Activated T-cell treated with anti-CD3 and anti-CD28 coated beads, Interleukin-2, amount 50 U/mL, for 24 hours (primary cell): ENCODE data around the gene NAA15.
"Not testable (repeated sequence)": the region's sequence is repeated elsewhere in the genome, so short reads cannot be mapped to it uniquely, and the experiment has no call there.

Experiments
- DNase-seq: peaks from one replicate; pipeline ENCODE4 v3.0.0-alpha.2; 2020
- H3K27ac Mint-ChIP-seq: 2 replicates; pipeline ENCODE4 v1.8.0; 2020; ENCODE audit warnings: mild to moderate bottlenecking, mixed read lengths
- H3K27me3 Mint-ChIP-seq: 2 replicates; pipeline ENCODE4 v1.8.0; 2020; ENCODE audit warnings: mixed read lengths
- H3K36me3 Mint-ChIP-seq: 2 replicates; pipeline ENCODE4 v1.8.0; 2020; ENCODE audit warnings: low read depth, mixed read lengths
- H3K4me1 Mint-ChIP-seq: 2 replicates; pipeline ENCODE4 v1.8.0; 2020; ENCODE audit warnings: low read depth, mixed read lengths
- H3K4me3 Mint-ChIP-seq: 2 replicates; pipeline ENCODE4 v1.8.0; 2020; ENCODE audit warnings: mild to moderate bottlenecking, moderate library complexity, mixed read lengths
- H3K9me3 Mint-ChIP-seq: 2 replicates; pipeline ENCODE4 v1.8.0; 2020; ENCODE audit warnings: mixed read lengths

The NAA15 gene

DNA sequence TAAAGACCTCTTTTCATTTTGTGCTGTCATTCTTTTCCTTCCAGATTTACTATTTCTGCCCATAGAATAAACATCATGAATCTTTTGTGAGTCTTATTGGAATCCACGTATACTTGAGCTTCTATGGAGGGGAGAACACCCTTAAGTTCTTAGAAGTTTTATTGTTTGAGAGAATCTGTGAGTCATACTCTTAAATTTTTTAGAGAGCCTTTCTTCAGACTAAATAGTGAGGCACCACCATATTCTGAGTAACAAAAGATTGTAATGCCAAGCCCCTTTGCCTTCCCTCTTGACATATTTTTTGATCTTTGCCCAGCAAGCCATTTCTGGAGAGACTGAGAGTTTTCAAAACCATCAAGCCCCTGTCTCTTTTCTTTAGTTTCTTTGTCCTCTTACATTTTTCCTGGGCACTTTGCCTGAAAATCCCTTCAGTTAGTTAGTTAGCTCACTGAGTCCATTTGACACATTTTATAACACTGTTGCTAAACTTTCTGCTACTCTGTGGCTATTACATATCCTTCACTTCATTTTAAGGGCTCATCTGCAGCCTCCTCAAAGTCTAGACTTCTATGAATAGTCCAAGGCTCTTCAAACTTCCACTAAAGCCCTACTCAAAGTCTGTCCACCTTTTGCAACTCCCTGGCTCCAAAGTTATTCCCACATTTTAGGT, 66.3 kb downstream of the NAA15 start:
- Mint-ChIP-seq H3K4me3 (no peak overlapping the region), H3K27me3 (no peaks in the 10 kb centered on the region), H3K27ac (peak overlapping the region; percentile 79), H3K9me3 (no peaks in the 10 kb centered on the region), H3K4me1 (peaks cover 13% of the 10 kb centered on the region), H3K36me3 (peaks cover 87% of the 10 kb centered on the region)
- DNase-seq, result no peak

DNA sequence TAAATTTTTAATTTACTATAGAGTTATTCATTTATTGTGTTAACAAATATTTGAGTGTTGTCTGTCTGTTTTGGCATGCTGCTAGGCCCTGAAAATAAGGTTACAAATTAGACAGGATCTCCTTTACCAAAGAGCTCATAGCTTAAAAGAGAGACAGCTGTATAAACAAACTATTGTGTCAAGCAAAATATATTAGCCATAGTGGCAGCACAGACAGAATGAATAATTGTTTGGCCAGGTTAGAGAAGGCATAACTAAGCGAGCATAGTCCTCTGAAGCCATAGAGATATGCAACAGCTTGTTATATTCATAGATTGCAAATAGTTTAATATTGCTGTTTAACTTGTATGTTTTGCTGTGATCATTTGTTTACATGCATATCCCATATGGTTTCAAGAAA, 67.7 kb downstream of the NAA15 start:
- no peak for DNase-seq
- Mint-ChIP-seq H3K36me3 (peaks cover 86% of the 10 kb centered on the region), H3K9me3 (no peaks in the 10 kb centered on the region), H3K4me3 (no peak overlapping the region), H3K27ac (no peak overlapping the region), H3K27me3 (no peaks in the 10 kb centered on the region), H3K4me1 (peaks cover 11% of the 10 kb centered on the region)

DNA sequence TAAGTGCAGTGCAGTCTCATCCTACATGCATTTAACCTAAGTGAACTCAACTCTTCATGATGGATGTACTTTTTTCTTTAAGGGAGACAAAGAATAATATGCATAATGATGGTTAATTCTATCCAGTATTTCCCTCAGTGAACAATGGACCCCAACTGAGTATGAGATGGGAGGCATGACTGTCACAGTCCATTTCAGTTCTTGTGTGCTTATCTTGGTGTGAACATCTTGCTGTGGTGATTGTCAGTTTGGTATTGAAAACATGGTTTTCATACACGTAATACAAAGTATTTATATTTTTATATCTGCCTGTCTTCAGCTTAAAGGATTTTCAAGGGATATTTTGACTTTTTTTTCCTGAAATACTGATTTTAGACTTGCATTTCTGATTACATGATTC, 72.9 kb downstream of the NAA15 start:
- Mint-ChIP-seq H3K4me3 (no peak overlapping the region), H3K36me3 (peaks cover 93% of the 10 kb centered on the region)

DNA sequence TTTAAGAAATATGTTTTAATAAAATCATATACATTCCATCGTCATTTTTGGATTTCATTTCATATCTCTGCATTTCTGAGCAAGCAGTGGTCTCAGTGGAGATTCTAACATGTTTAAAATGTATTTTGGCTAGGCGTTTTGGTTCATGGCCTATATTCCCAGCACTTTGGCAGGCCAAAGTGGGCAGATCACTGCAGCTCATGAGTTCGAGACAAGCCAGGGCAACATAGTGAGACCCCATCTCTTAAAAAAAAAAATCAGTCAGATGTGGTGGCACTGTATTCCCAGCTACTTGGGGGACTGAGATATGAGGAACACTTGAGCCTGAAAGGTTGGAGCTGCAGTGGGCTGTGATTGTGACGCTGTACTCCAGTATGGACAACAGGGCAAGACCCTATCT, 85.1 kb downstream of the NAA15 start:
- H3K36me3 Mint-ChIP-seq, result peaks cover 96% of the 10 kb centered on the region
- H3K27ac Mint-ChIP-seq, result peak overlapping the region; percentile 8

More for the DNA sequence above, 72.9 kb downstream of the NAA15 start:
- no peaks in the 10 kb centered on the region for H3K9me3 Mint-ChIP-seq
- no peaks in the 10 kb centered on the region for H3K4me1 Mint-ChIP-seq
- no peak overlapping the region for H3K27ac Mint-ChIP-seq
- no peak for DNase-seq
- no peaks in the 10 kb centered on the region for H3K27me3 Mint-ChIP-seq

DNA sequence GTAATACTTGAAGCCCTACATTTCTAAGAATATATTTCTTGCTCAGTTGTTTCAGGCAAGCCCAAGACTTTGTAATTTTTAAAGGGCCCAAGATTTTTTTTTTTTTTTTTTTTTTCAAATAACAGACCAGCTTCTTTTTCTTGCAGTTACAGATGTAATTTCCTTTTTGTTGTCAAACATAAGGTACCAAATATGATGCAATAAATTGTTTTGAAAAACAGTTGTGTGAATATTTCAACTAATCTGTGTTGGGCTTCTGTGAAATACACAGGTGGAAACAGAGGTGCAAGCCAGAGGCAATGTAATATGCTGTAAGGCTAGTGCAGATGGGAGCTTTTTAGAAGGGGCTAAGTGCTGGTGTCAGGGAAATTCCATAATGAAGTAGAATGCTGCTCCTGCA, 87.8 kb downstream of the NAA15 start:
- H3K27me3 Mint-ChIP-seq, result no peaks in the 10 kb centered on the region
- H3K27ac Mint-ChIP-seq, result peak overlapping the region; percentile 37
- no peaks in the 10 kb centered on the region for H3K9me3 Mint-ChIP-seq
- H3K36me3 Mint-ChIP-seq, result peaks cover 96% of the 10 kb centered on the region
- no peaks in the 10 kb centered on the region for H3K4me1 Mint-ChIP-seq
- no peak for DNase-seq
- no peak overlapping the region for H3K4me3 Mint-ChIP-seq

More for the DNA sequence above, 85.1 kb downstream of the NAA15 start:
- Mint-ChIP-seq H3K4me1 (no peaks in the 10 kb centered on the region), H3K9me3 (no peaks in the 10 kb centered on the region), H3K4me3 (no peak overlapping the region), H3K27me3 (no peaks in the 10 kb centered on the region)
- no peak for DNase-seq

DNA sequence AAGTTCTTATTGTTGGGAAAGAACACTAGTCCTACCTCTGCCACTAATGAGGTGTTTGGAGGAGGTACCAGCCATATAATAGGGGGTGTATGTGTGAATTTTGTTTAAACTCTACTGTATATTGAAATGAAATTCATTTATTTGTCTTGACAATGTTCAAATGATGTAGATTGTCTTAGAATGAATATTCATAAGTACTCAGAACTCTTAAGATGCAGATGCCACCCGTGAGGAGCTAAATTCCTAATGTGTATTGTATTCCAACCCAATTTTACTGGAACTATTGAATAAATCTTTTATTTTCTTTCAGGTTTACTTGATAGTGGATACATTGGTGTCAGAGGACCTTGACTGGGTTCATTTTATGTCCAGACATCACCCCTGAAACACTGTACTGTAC, 88.7 kb downstream of the NAA15 start:
- Mint-ChIP-seq H3K4me3 (no peak overlapping the region), H3K9me3 (no peaks in the 10 kb centered on the region), H3K36me3 (peaks cover 96% of the 10 kb centered on the region), H3K27ac (no peak overlapping the region), H3K27me3 (no peaks in the 10 kb centered on the region), H3K4me1 (no peaks in the 10 kb centered on the region)
- no peak for DNase-seq

DNA sequence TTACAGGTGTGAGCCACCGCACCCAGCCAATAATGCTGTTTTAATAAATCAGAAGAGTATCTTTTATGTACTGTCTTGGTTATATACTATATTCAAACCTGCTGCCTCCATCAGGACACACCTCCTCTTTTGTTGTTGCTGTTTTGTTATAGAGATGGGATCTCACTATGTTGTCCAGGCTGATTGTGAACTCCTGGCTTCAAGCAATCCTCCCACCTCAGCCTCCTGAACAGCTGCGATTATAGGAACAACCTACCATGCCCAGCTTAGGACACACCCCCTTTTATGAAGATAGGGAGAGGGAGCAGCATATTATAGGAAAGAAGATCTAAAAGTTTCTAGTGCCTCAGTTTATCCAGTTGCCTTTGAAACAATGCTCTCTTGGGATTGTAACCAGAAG, 90.4 kb downstream of the NAA15 start:
- H3K4me1 Mint-ChIP-seq, result no peaks in the 10 kb centered on the region
- no peak for DNase-seq
- H3K27me3 Mint-ChIP-seq, result no peaks in the 10 kb centered on the region
- H3K27ac Mint-ChIP-seq, result no peak overlapping the region
- peaks cover 98% of the 10 kb centered on the region for H3K36me3 Mint-ChIP-seq
- no peak overlapping the region for H3K4me3 Mint-ChIP-seq
- no peaks in the 10 kb centered on the region for H3K9me3 Mint-ChIP-seq

DNA sequence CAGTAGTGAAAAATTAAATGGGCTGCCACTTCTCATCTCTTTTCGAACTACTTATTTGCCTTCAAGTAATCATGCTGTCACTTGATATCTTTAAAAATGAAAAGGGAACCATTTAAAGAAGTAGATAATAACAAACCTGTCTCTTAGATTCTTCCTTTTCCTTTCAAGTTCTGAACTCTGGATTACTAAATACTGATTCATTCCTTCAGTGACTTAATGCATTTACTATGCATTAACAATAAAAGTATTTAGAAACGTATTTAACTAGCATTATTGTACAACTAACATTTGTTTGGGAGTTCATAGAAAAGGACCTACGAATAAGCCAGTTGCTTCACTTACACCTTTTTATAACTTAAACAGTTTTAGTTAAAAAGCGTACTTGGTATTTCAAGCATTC, 91.5 kb downstream of the NAA15 start:
- H3K27ac Mint-ChIP-seq, result no peak overlapping the region
- DNase-seq, result no peak
- no peaks in the 10 kb centered on the region for H3K27me3 Mint-ChIP-seq
- H3K4me1 Mint-ChIP-seq, result no peaks in the 10 kb centered on the region
- H3K36me3 Mint-ChIP-seq, result peaks cover 95% of the 10 kb centered on the region
- H3K9me3 Mint-ChIP-seq, result no peaks in the 10 kb centered on the region
- no peak overlapping the region for H3K4me3 Mint-ChIP-seq

DNA sequence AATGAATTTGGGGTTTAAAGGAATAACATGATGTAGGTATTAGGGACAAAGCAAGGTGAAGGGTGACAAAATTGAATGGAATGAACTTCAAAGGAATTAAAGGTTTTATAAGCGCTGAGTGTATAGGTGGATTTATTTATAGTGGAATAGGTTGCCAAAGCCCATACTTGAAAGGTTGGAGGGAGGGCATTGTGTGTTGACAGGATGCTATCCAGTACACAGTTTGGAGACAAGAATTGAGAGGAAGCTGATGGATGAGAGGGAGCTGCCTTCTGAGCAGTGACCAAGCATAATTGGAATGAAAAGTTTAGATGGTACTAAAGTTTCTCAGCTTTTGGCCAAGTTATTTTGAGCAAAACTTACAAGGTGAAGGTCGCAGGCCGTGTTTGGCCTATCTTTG, 100.1 kb downstream of the NAA15 start:
- Mint-ChIP-seq H3K9me3 (no peaks in the 10 kb centered on the region), H3K4me3 (no peak overlapping the region), H3K4me1 (no peaks in the 10 kb centered on the region), H3K36me3 (peaks cover 43% of the 10 kb centered on the region), H3K27ac (peak overlapping the region; percentile 3), H3K27me3 (no peaks in the 10 kb centered on the region)
- no peak for DNase-seq

DNA sequence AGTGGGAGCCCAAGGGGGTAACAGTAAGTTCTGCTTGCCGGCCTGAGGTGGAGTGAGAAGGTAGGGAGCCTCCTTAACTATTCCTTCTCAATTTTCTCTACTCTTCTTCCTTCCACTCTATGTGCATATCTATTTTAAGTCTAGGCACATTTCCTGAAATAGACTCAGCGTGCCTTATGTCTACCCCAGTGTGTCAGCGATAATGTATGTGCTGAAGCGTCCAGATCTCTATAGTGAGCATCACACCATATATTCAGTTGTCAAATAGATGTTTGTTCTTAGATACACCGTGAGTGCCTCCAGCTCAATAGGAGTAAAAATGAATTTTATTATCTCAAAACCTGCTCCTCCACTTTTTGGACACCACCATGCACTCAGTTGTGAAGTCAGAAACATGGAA, 101.1 kb downstream of the NAA15 start:
- Mint-ChIP-seq H3K4me1 (no peaks in the 10 kb centered on the region), H3K4me3 (no peak overlapping the region), H3K9me3 (no peaks in the 10 kb centered on the region), H3K27me3 (no peaks in the 10 kb centered on the region), H3K27ac (no peak overlapping the region), H3K36me3 (peaks cover 41% of the 10 kb centered on the region)
- DNase-seq, result no peak

DNA sequence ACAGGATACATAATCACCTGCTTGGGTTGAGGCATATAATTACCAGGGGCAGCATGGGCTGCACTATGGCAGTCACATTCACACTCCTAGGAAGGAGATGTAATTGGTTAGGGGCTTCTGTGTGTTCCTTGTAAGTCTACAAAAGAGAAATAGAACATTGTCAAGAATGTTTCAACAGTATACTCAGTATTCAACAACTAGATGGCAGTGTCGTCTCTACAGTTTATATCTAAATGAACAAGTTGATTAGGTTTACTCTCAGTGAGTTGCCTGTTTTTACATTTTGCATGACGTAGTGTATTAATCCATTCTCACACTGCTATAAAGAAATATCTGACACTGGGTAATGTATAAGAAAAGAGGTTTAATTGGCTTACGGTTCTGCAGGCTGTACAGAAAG, 102.2 kb downstream of the NAA15 start:
- Mint-ChIP-seq H3K9me3 (no peaks in the 10 kb centered on the region), H3K27me3 (no peaks in the 10 kb centered on the region), H3K27ac (no peak overlapping the region), H3K4me1 (no peaks in the 10 kb centered on the region), H3K4me3 (no peak overlapping the region), H3K36me3 (peaks cover 40% of the 10 kb centered on the region)
- DNase-seq, result no peak

DNA sequence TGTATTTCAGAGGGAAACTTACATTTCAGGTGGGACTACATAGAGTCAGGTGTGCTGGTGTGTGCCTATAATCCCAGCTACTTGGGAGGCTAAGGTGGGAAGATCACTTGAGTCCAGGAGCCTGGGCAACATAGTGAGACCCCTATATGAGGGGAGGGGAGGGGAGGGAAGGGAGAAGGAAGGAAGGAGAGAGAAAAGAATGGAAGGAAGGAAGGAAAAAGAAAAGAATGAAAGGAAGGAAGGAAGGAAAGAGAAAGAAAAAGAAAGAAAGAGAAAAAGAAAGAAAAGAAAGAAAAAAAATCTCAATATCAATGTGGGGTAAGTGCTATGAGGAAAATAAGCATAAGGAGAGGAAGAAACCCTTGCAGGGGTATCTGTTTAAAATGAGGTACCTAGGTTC, 109.0 kb downstream of the NAA15 start:
- H3K4me1 Mint-ChIP-seq, result no peaks in the 10 kb centered on the region
- DNase-seq, result no peak
- H3K27ac Mint-ChIP-seq, result peak overlapping the region; percentile 2
- no peak overlapping the region for H3K4me3 Mint-ChIP-seq
- peaks cover 52% of the 10 kb centered on the region for H3K36me3 Mint-ChIP-seq
- no peaks in the 10 kb centered on the region for H3K27me3 Mint-ChIP-seq
- H3K9me3 Mint-ChIP-seq, result peaks cover 6% of the 10 kb centered on the region

DNA sequence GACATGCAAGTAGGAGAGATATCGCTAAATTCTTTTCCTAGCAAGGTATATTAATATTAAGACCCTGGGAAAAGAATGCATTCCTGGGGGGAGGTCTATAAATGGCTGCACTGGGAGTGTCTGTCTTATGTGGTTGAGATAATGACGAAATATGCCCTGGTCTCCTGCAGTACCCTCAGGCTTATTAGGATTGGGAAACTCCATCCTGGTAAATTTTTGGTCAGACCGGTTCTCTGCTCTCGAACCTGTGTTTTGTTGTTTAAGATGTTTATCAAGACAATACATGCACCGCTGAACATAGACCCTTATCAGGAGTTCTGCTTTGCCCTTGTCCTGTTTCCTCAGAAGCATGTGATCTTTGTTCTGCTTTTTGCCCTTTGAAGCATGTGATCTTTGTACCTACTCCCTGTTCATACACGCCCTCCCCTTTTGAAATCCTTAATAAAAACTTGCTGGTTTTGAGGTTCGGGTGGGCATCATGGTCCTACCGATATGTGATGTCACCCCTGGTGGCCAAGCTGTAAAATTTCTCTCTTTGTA, 113.4 kb downstream of the NAA15 start:
- peaks cover 11% of the 10 kb centered on the region for H3K4me1 Mint-ChIP-seq
- H3K36me3 Mint-ChIP-seq, result peaks cover 50% of the 10 kb centered on the region
- not testable (repeated sequence) for DNase-seq, H3K4me3 Mint-ChIP-seq, H3K27ac Mint-ChIP-seq, H3K9me3 Mint-ChIP-seq, H3K27me3 Mint-ChIP-seq

DNA sequence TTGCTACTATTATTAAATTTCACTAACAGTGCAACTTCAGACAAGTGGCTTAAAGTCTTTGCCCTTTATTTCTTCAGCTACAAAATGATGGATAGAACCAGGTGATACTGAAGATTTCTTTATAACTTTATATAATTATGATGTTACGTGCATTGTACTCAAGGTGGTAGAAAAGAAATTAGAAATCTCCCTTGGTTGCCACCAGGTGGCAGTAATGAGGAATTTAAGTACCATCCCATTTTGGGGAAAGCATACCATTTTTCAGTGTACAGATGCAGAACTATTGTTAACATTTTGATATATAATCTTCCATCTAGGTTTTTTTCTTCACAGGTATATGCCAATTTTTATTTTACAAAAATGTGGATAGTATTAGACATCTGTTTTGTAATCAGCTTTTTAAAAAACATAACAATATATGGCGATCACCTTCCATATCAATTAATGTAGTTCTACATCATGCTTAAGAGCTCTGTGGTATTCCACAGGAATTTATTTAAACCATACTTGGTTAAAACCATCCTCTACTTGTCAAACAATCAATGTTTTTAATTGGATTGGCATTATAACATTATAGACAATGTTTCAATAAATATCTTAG, 114.9 kb downstream of the NAA15 start:
- H3K36me3 Mint-ChIP-seq, result peaks cover 62% of the 10 kb centered on the region
- no peak overlapping the region for H3K27ac Mint-ChIP-seq
- H3K9me3 Mint-ChIP-seq, result peaks cover 10% of the 10 kb centered on the region
- peaks cover 12% of the 10 kb centered on the region for H3K4me1 Mint-ChIP-seq
- H3K27me3 Mint-ChIP-seq, result no peaks in the 10 kb centered on the region
- DNase-seq, result no peak
- H3K4me3 Mint-ChIP-seq, result no peak overlapping the region

DNA sequence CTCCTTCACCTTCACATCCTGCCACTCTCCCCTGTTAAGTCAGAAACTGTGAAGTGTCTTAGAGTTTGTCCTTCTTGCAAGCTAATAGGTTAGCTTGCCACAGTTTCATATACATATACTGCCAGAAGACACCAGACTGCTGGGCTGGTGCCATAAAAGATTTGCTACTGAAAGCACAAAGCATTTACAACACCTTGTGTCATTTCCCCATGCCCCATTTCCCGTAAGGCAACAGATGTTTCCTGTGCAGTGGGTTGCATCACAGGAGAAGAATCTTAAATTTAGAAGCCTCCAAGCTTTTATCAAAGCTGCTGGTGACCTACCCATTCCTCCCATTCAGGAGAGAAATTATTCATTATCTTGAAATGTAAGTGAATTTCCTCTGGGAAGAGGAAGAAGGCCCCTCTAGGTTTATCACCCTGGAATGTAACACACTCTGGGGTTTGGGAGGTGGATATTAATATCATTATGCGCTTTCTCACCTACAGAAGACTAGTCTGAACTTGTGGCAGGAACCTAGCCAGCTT, 118.1 kb downstream of the NAA15 start:
- Mint-ChIP-seq H3K9me3 (peaks cover 8% of the 10 kb centered on the region), H3K27me3 (no peaks in the 10 kb centered on the region), H3K4me1 (peaks cover 12% of the 10 kb centered on the region), H3K4me3 (no peak overlapping the region), H3K36me3 (peaks cover 48% of the 10 kb centered on the region), H3K27ac (peak overlapping the region; percentile 51)
- no peak for DNase-seq
